Measurements from ENCODE around the gene FAM156B. TPM values are rescaled to one million over a fixed set of nuclear protein-coding genes. Genes with fewer than 3 reads are reported as not detected.
"Not testable (repeated sequence)": the region's sequence is repeated elsewhere in the genome, so short reads cannot be mapped to it uniquely, and the experiment has no call there.

The FAM156B gene
- total and polyA plus RNA-seq, 4 donors = 3.5 to 8.8 (median 4.7) TPM

DNA sequence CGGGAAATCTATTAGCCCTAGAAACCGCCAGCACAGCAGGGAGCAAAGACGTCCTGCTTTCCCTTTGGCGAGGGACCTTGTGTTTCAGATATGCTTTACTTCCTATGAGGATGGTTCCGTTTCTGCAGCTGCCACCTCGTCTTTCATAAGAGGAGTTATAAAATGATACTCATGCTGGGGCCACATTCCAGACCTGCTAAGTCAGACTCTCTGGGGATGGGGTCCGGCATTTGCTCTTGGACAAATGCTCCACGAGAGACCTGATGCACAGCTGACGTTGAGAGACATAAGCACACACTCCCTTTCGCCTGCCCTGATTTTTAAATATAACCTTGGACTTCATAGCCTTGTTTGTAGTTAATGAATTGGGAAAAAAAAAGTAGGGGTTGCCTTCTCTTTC, 44.6 kb downstream of the FAM156B start:
- not testable (repeated sequence) for H3K27me3 ChIP-seq (ENCODE audit: control insufficient read depth in 4 of 4, insufficient read depth in 4 of 4, low read length in 3 of 4)

DNA sequence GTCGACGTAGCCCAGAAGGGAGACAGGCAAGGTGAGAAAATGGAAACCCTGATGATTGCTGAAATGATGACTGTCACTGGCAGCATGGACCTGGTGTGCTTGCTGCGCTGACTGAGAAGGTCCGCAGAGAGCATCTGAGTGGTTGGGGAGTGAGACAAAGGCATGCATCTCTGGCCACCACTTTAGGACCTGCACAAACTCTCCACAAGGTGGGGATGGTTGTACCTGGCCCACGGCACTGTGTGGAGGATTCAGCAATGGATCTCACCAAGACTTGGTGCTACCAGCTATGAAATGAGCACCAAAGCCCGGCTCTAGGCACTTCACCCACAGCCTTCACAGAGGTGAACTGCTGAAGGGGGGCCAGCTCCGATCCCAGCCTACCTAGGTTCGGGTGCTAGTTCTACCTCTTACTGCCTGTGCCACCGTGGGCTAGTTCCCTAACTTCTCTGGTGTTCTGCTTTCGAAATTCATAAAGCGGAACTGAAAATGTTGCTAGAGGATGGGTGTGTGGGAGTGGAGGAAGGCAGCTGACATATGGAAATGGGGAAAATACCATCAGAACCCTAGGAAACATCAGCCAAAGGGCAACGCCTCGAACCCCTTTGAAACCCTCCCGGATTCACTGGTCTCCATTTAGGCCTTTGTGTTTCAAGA, 48.8 kb downstream of the FAM156B start:
- DNase-seq (ENCODE audit: low spot score); H3K9ac ChIP-seq (ENCODE audit: low read depth in 1 of 2, low read length in 2 of 2); H3K9me3 ChIP-seq (ENCODE audit: control insufficient read depth in 4 of 4, low read length in 3 of 4); H3K36me3 ChIP-seq (ENCODE audit: control insufficient read depth in 4 of 4, insufficient read depth in 3 of 4, low read depth in 1 of 4, low read length in 3 of 4); H3K4me3 ChIP-seq (ENCODE audit: low read depth in 1 of 3, low read length in 3 of 3); H3K27ac ChIP-seq (ENCODE audit: low read depth in 1 of 2, low read length in 2 of 2); H3K27me3 ChIP-seq (ENCODE audit: control insufficient read depth in 4 of 4, insufficient read depth in 4 of 4, low read length in 3 of 4); H3K4me1 ChIP-seq (ENCODE audit: control insufficient read depth in 4 of 4, insufficient read depth in 4 of 4, low read length in 3 of 4): not testable (repeated sequence)
- WGBS = no CpG with 5 or more reads among the region's 14 CpGs

More for the DNA sequence above, 44.6 kb downstream of the FAM156B start:
- not testable (repeated sequence) for H3K27ac ChIP-seq (ENCODE audit: low read depth in 1 of 2, low read length in 2 of 2); H3K9me3 ChIP-seq (ENCODE audit: control insufficient read depth in 4 of 4, low read length in 3 of 4); H3K36me3 ChIP-seq (ENCODE audit: control insufficient read depth in 4 of 4, insufficient read depth in 3 of 4, low read depth in 1 of 4, low read length in 3 of 4); H3K4me1 ChIP-seq (ENCODE audit: control insufficient read depth in 4 of 4, insufficient read depth in 4 of 4, low read length in 3 of 4); DNase-seq (ENCODE audit: low spot score); H3K9ac ChIP-seq (ENCODE audit: low read depth in 1 of 2, low read length in 2 of 2); H3K4me3 ChIP-seq (ENCODE audit: low read depth in 1 of 3, low read length in 3 of 3)
- WGBS = no CpG with 5 or more reads among the region's 10 CpGs

- no CpG with 5 or more reads among the region's 16 CpGs for WGBS
- DNase-seq (ENCODE audit: low spot score); H3K9me3 ChIP-seq (ENCODE audit: control insufficient read depth in 4 of 4, low read length in 3 of 4); H3K4me3 ChIP-seq (ENCODE audit: low read depth in 1 of 3, low read length in 3 of 3); H3K9ac ChIP-seq (ENCODE audit: low read depth in 1 of 2, low read length in 2 of 2); H3K36me3 ChIP-seq (ENCODE audit: control insufficient read depth in 4 of 4, insufficient read depth in 3 of 4, low read depth in 1 of 4, low read length in 3 of 4); H3K4me1 ChIP-seq (ENCODE audit: control insufficient read depth in 4 of 4, insufficient read depth in 4 of 4, low read length in 3 of 4); H3K27ac ChIP-seq (ENCODE audit: low read depth in 1 of 2, low read length in 2 of 2); H3K27me3 ChIP-seq (ENCODE audit: control insufficient read depth in 4 of 4, insufficient read depth in 4 of 4, low read length in 3 of 4): not testable (repeated sequence)
Measured at GRCh38 chrX:52947501-52947900, 50.4 kb downstream of the FAM156B start.

DNA sequence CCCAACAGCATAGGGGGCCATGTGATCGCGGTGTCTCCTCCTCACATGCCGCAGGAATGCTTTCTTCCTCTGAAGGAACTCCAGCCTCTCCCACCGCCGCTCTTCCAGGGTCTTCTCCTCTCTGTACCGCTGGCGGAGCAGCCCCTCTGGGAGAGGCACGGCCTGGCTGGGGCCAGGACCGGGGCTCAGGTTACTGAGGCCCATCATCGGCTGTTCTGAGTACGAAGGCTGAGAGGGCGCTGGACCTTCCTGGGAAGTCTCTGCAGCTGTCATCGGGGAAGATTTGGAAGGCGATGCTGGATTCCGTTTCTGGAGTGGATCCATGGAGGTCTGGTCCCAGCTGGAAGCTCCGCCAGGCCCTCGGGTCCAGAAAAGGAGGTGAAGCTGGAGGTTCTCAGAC, 51.1 kb downstream of the FAM156B start:
- H3K4me1 ChIP-seq (ENCODE audit: control insufficient read depth in 4 of 4, insufficient read depth in 4 of 4, low read length in 3 of 4) = not testable (repeated sequence)

DNA sequence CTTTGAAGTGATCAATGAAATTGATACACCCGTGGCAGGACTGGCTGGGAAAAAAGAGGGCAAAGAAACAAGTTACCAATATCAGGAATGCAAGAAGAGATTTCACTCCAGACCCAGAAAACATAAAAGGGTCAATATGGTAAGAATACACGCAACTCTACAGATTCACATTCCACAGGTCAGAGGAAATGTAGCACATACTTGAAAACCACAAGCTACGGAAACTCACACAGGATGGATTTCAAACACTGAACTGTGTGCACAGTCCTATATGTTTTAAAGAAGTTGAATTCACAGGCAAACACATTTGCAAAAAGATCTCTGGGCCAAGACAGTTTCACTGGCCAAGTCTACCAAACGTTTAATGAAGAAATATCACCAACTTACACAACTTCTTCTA, 52.2 kb downstream of the FAM156B start:
- H3K27ac ChIP-seq (ENCODE audit: low read depth in 1 of 2, low read length in 2 of 2); H3K27me3 ChIP-seq (ENCODE audit: control insufficient read depth in 4 of 4, insufficient read depth in 4 of 4, low read length in 3 of 4); H3K36me3 ChIP-seq (ENCODE audit: control insufficient read depth in 4 of 4, insufficient read depth in 3 of 4, low read depth in 1 of 4, low read length in 3 of 4); DNase-seq (ENCODE audit: low spot score); H3K9ac ChIP-seq (ENCODE audit: low read depth in 1 of 2, low read length in 2 of 2); H3K4me3 ChIP-seq (ENCODE audit: low read depth in 1 of 3, low read length in 3 of 3); H3K9me3 ChIP-seq (ENCODE audit: control insufficient read depth in 4 of 4, low read length in 3 of 4); H3K4me1 ChIP-seq (ENCODE audit: control insufficient read depth in 4 of 4, insufficient read depth in 4 of 4, low read length in 3 of 4): not testable (repeated sequence)
- WGBS = no CpG with 5 or more reads among the region's 4 CpGs

More for the DNA sequence above, 51.1 kb downstream of the FAM156B start:
- H3K9ac ChIP-seq (ENCODE audit: low read depth in 1 of 2, low read length in 2 of 2); H3K27me3 ChIP-seq (ENCODE audit: control insufficient read depth in 4 of 4, insufficient read depth in 4 of 4, low read length in 3 of 4); H3K9me3 ChIP-seq (ENCODE audit: control insufficient read depth in 4 of 4, low read length in 3 of 4); H3K27ac ChIP-seq (ENCODE audit: low read depth in 1 of 2, low read length in 2 of 2); DNase-seq (ENCODE audit: low spot score); H3K4me3 ChIP-seq (ENCODE audit: low read depth in 1 of 3, low read length in 3 of 3); H3K36me3 ChIP-seq (ENCODE audit: control insufficient read depth in 4 of 4, insufficient read depth in 3 of 4, low read depth in 1 of 4, low read length in 3 of 4): not testable (repeated sequence)
- WGBS = no CpG with 5 or more reads among the region's 17 CpGs

DNA sequence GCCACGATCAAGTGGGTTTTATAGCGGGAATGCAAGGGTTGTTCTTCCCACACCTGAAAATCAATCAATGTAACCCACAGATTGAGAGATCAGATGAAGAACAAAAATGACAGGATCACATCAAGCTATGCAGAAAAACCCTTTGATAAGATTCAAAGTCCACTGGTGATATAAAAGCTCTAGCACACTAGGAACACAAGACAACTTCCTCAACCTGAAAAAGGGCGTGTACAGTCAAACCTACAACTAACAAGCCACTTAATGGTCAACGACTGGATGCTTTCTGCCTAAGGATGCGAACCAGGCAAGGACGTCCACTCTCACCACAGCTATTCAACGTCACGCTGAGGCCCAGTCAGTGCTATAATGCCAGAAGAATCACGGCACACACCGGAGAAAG, 52.8 kb downstream of the FAM156B start:
- not testable (repeated sequence) for H3K27me3 ChIP-seq (ENCODE audit: control insufficient read depth in 4 of 4, insufficient read depth in 4 of 4, low read length in 3 of 4); H3K4me3 ChIP-seq (ENCODE audit: low read depth in 1 of 3, low read length in 3 of 3); DNase-seq (ENCODE audit: low spot score); H3K9me3 ChIP-seq (ENCODE audit: control insufficient read depth in 4 of 4, low read length in 3 of 4); H3K36me3 ChIP-seq (ENCODE audit: control insufficient read depth in 4 of 4, insufficient read depth in 3 of 4, low read depth in 1 of 4, low read length in 3 of 4); H3K27ac ChIP-seq (ENCODE audit: low read depth in 1 of 2, low read length in 2 of 2); H3K4me1 ChIP-seq (ENCODE audit: control insufficient read depth in 4 of 4, insufficient read depth in 4 of 4, low read length in 3 of 4); H3K9ac ChIP-seq (ENCODE audit: low read depth in 1 of 2, low read length in 2 of 2)
- no CpG with 5 or more reads among the region's 10 CpGs for WGBS

Other genes starting within 250 kb of the FAM156B start
- not detected for gene SSX7, start 242.4 kb upstream of the FAM156B start, total RNA-seq
- not detected for gene SSX7, start 242.4 kb upstream of the FAM156B start, polyA plus RNA-seq
- not detected for gene SSX2, start 190.2 kb upstream of the FAM156B start, total RNA-seq
- gene SSX2, start 190.2 kb upstream of the FAM156B start, polyA plus RNA-seq = not detected
- not detected for gene SSX2B, start 146.1 kb upstream of the FAM156B start, total RNA-seq
- gene SSX2B, start 146.1 kb upstream of the FAM156B start, polyA plus RNA-seq = not detected
- gene SPANXN5, start 99.9 kb upstream of the FAM156B start, total RNA-seq = not detected
- gene SPANXN5, start 99.9 kb upstream of the FAM156B start, polyA plus RNA-seq = not detected
- gene XAGE5, start 86.0 kb upstream of the FAM156B start, total RNA-seq = not detected
- not detected for gene XAGE5, start 86.0 kb upstream of the FAM156B start, polyA plus RNA-seq
- not detected for gene XAGE3, start 29.2 kb upstream of the FAM156B start, total RNA-seq
- gene XAGE3, start 29.2 kb upstream of the FAM156B start, polyA plus RNA-seq = under 1 TPM in 1 of 2 donors, not detected in 1; 0.61 TPM
- 10 to 100 TPM in 1 of 2 donors, 1 to 10 TPM in 1; 2.7 to 12.6 TPM for gene FAM156A, start 61.2 kb downstream of the FAM156B start, total RNA-seq
- 1 to 10 TPM; 4.1 to 7.7 TPM for gene FAM156A, start 61.2 kb downstream of the FAM156B start, polyA plus RNA-seq
- under 1 TPM; 0.25 to 0.61 TPM for gene GPR173, start 151.5 kb downstream of the FAM156B start, total RNA-seq
- gene GPR173, start 151.5 kb downstream of the FAM156B start, polyA plus RNA-seq = under 1 TPM in 1 of 2 donors, not detected in 1; 0.07 TPM
- gene TSPYL2, start 185.0 kb downstream of the FAM156B start, total RNA-seq = 1 to 10 TPM; 2.5 to 8.0 TPM
- 1 to 10 TPM; 2.5 to 7.2 TPM for gene TSPYL2, start 185.0 kb downstream of the FAM156B start, polyA plus RNA-seq
- gene KANTR, start 196.8 kb downstream of the FAM156B start, total RNA-seq = 10 to 100 TPM in 1 of 2 donors, 1 to 10 TPM in 1; 6.7 to 13.6 TPM
- 1 to 10 TPM in 1 of 2 donors, under 1 TPM in 1; 0.44 to 2.7 TPM for gene KANTR, start 196.8 kb downstream of the FAM156B start, polyA plus RNA-seq

Measured in liver (tissue), 9 donors.